H9 (cell line): Measurements from ENCODE around the gene ABLIM1. TPM values are rescaled to one million over a fixed set of nuclear protein-coding genes. Genes with fewer than 3 reads are reported as not detected.

Experiments used
- DNase-seq: peaks from one replicate; pipeline ENCODE4 v3.0.0-alpha.2; 2017
- H2AFZ ChIP-seq: one replicate; pipeline ENCODE4 v1.6.1; 2013; ENCODE audit warnings: mild to moderate bottlenecking, low read length, control low read depth, moderate library complexity
- H2AK5ac ChIP-seq: 2 replicates; pipeline ENCODE4 v1.6.1; 2013; ENCODE audit warnings: low read length, control low read depth, mixed read lengths; ENCODE audit not compliant: insufficient read length
- H2BK120ac ChIP-seq: one replicate; pipeline ENCODE4 v1.6.1; 2013; ENCODE audit warnings: low read depth, mild to moderate bottlenecking, low read length, control low read depth, inconsistent platforms; ENCODE audit not compliant: poor library complexity, severe bottlenecking
- H2BK12ac ChIP-seq: 2 replicates; pipeline ENCODE4 v1.6.1; 2013; ENCODE audit warnings: low read length, control low read depth, mixed read lengths, low read depth; ENCODE audit not compliant: insufficient read length
- H2BK15ac ChIP-seq: 2 replicates; pipeline ENCODE4 v1.6.1; 2013; ENCODE audit warnings: low read depth, low read length, control low read depth
- H2BK20ac ChIP-seq: one replicate; pipeline ENCODE4 v1.6.1; 2013; ENCODE audit warnings: low read depth, mild to moderate bottlenecking, low read length, control low read depth, inconsistent platforms; ENCODE audit not compliant: poor library complexity, severe bottlenecking
- H2BK5ac ChIP-seq: 2 replicates; pipeline ENCODE4 v1.6.1; 2013; ENCODE audit warnings: low read length, control low read depth, mixed read lengths; ENCODE audit not compliant: insufficient read length
- H3K14ac ChIP-seq: 2 replicates; pipeline ENCODE4 v1.6.1; 2013; ENCODE audit warnings: low read length, control low read depth; ENCODE audit not compliant: insufficient read depth
- H3K18ac ChIP-seq: 2 replicates; pipeline ENCODE4 v1.6.1; 2013; ENCODE audit warnings: low read depth, mild to moderate bottlenecking, mixed read lengths, low read length, control low read depth; ENCODE audit not compliant: insufficient read length
- H3K23ac ChIP-seq: 2 replicates; pipeline ENCODE4 v1.6.1; 2013; ENCODE audit warnings: low read length, control low read depth, mixed read lengths, low read depth; ENCODE audit not compliant: insufficient read length
- H3K23me2 ChIP-seq: 2 replicates; pipeline ENCODE4 v1.6.1; 2013; ENCODE audit warnings: low read depth, mild to moderate bottlenecking, mixed read lengths, low read length, control low read depth; ENCODE audit not compliant: insufficient read length, poor library complexity, severe bottlenecking
- H3K27ac ChIP-seq: 2 replicates; pipeline ENCODE4 v1.5.1; 2013; ENCODE audit warnings: low read length, control low read depth, mixed read lengths, low read depth; ENCODE audit not compliant: insufficient read length
- H3K27me3 ChIP-seq: 2 replicates; pipeline ENCODE4 v1.6.1; 2013; ENCODE audit warnings: low read length, control low read depth, inconsistent platforms; ENCODE audit not compliant: insufficient read depth
- H3K4ac ChIP-seq: 2 replicates; pipeline ENCODE4 v1.6.1; 2013; ENCODE audit warnings: low read depth, mild to moderate bottlenecking, control low read depth, inconsistent platforms, low read length, moderate library complexity
- H3K4me1 ChIP-seq: 2 replicates; pipeline ENCODE4 v1.6.1; 2013; ENCODE audit warnings: low read length, control low read depth, inconsistent platforms; ENCODE audit not compliant: insufficient read depth
- H3K4me2 ChIP-seq: 2 replicates; pipeline ENCODE4 v1.6.1; 2013; ENCODE audit warnings: low read length, control low read depth, mixed read lengths; ENCODE audit not compliant: insufficient read length, insufficient read depth
- H3K56ac ChIP-seq: 2 replicates; pipeline ENCODE4 v1.6.1; 2013; ENCODE audit warnings: low read depth, mild to moderate bottlenecking, mixed read lengths, low read length, control low read depth; ENCODE audit not compliant: insufficient read length
- H3K79me1 ChIP-seq: 2 replicates; pipeline ENCODE4 v1.6.1; 2013; ENCODE audit warnings: low read depth, mild to moderate bottlenecking, moderate library complexity, low read length, control low read depth, inconsistent platforms; ENCODE audit not compliant: insufficient read depth, poor library complexity, severe bottlenecking
- H3K79me2 ChIP-seq: 2 replicates; pipeline ENCODE4 v1.6.1; 2013; ENCODE audit warnings: low read length, control low read depth, inconsistent platforms; ENCODE audit not compliant: insufficient read depth
- H3K9ac ChIP-seq: 2 replicates; pipeline ENCODE4 v1.6.1; 2013; ENCODE audit warnings: low read length, control low read depth, mixed read lengths; ENCODE audit not compliant: insufficient read length; ENCODE audit errors: extremely low read depth
- H3K9me3 ChIP-seq: one replicate; pipeline ENCODE4 v1.6.1; 2013; ENCODE audit warnings: low read depth, low read length, inconsistent platforms; ENCODE audit not compliant: control insufficient read depth
- H3T11ph ChIP-seq: one replicate; pipeline ENCODE4 v1.6.1; 2013; ENCODE audit warnings: mild to moderate bottlenecking, low read length, control low read depth, inconsistent platforms
- H4K20me1 ChIP-seq: one replicate; pipeline ENCODE4 v1.6.1; 2013; ENCODE audit not compliant: control insufficient read depth, insufficient read length, insufficient read depth
- H4K5ac ChIP-seq: 2 replicates; pipeline ENCODE4 v1.6.1; 2013; ENCODE audit warnings: low read depth, mild to moderate bottlenecking, mixed read lengths, low read length, control low read depth; ENCODE audit not compliant: insufficient read length
- H4K8ac ChIP-seq: replicated peaks from 2 replicates; pipeline ENCODE4 v1.6.1; 2013; ENCODE audit warnings: low read length, control low read depth, mixed read lengths, low read depth; ENCODE audit not compliant: insufficient read length
- H4K91ac ChIP-seq: 2 replicates; pipeline ENCODE4 v1.6.1; 2013; ENCODE audit warnings: low read depth, mild to moderate bottlenecking, moderate library complexity, mixed read lengths, low read length, control low read depth; ENCODE audit not compliant: insufficient read length
- H3K27ac Mint-ChIP-seq, 3 experiments: 2 replicates in 2 of 3; 3 replicates in 1 of 3; pipeline ENCODE4 v1.8.0; 2020 to 2021; ENCODE audit warnings: mixed read lengths in 3 of 3, mild to moderate bottlenecking in 1 of 3, moderate library complexity in 1 of 3
- H3K27me3 Mint-ChIP-seq: 2 replicates; pipeline ENCODE4 v1.8.0; 2021; ENCODE audit warnings: low read depth, mild to moderate bottlenecking, moderate library complexity, mixed read lengths
- H3K36me3 Mint-ChIP-seq, 3 experiments: 2 replicates in 2 of 3; 3 replicates in 1 of 3; pipeline ENCODE4 v1.8.0; 2020 to 2021; ENCODE audit warnings: low read depth in 3 of 3, mixed read lengths in 3 of 3; ENCODE audit not compliant: insufficient read depth in 1 of 3
- H3K4me1 Mint-ChIP-seq, 2 experiments: 2 replicates each; pipeline ENCODE4 v1.8.0; 2020; ENCODE audit warnings: mixed read lengths in 2 of 2
- H3K4me3 Mint-ChIP-seq, 2 experiments: 2 replicates in 1 of 2; 3 replicates in 1 of 2; pipeline ENCODE4 v1.8.0; 2020 to 2021; ENCODE audit warnings: mild to moderate bottlenecking in 2 of 2, mixed read lengths in 2 of 2, moderate library complexity in 1 of 2
- H3K9me3 Mint-ChIP-seq, 2 experiments: 2 replicates in 1 of 2; 3 replicates in 1 of 2; pipeline ENCODE4 v1.8.0; 2020; ENCODE audit warnings: mild to moderate bottlenecking in 2 of 2, mixed read lengths in 2 of 2, moderate library complexity in 1 of 2
- CTCF ChIP-seq: fragments of 200-600 bp; sonication (generic); conservative IDR thresholded peaks from 3 replicates; pipeline ENCODE4 v1.8.0; 2021; ENCODE audit warnings: antibody characterized with exemption, mild to moderate bottlenecking
- WGBS: extraction: QIAGEN DNeasy Blood & Tissue Kit; methylation state at CpG from one replicate; pipeline ENCODE4 v1.1.7; 2013; ENCODE audit warnings: missing lambda C conversion rate, low lambda C conversion rate, mixed read lengths; ENCODE audit not compliant: insufficient read length; ENCODE audit errors: extremely low coverage; 5-methylcytosine and 5-hydroxymethylcytosine counted together
- total RNA-seq: library from RNA; stranded (reverse); gene quantifications from 2 replicates; pipeline ENCODE4 v1.2.1, GENCODE V29; 2021

ABLIM1 gene
- total RNA-seq, 1 experiment from 2014 or later = 32.1 TPM

GRCh38 chr10:114616103-114616502, 42.0 kb downstream of the ABLIM1 start:
- Histone ChIP-seq H3K4me1 (no peaks in the 10 kb centered on the region), H2AFZ (no peak overlapping the region), H3K9me3 (no peaks in the 10 kb centered on the region), H3K56ac (no peak overlapping the region), H4K20me1 (no peaks in the 10 kb centered on the region), H3K27ac (no peak overlapping the region), H2BK20ac (no peak overlapping the region), H3K4me2 (no peak overlapping the region), H3K23ac (no peak overlapping the region), H3K79me2 (no peaks in the 10 kb centered on the region), H3K18ac (no peak overlapping the region), H2BK120ac (no peak overlapping the region), H2BK5ac (no peak overlapping the region), H4K91ac (no peak overlapping the region), H3K23me2 (no peaks in the 10 kb centered on the region), H3K79me1 (no peaks in the 10 kb centered on the region), H2BK15ac (no peak overlapping the region), H3K9ac (no peak overlapping the region), H3K27me3 (no peaks in the 10 kb centered on the region), H2AK5ac (no peak overlapping the region), H4K8ac (no peak overlapping the region), H3K14ac (no peak overlapping the region), H4K5ac (no peak overlapping the region), H3K4ac (no peak overlapping the region), H2BK12ac (no peak overlapping the region), H3T11ph (no peak overlapping the region)
- Mint-ChIP-seq H3K27me3 (no peaks in the 10 kb centered on the region; the same call in 1 of the 2 replicates), H3K4me1 (peaks cover 6 to 22% of the 10 kb centered on the region in 2 experiments; a peak in 2 of 4 replicates), H3K9me3 (no peaks in the 10 kb centered on the region), H3K4me3 (no peak overlapping the region), H3K27ac (no peak overlapping the region), H3K36me3 (no peaks in the 10 kb centered on the region)
- no peak for TF ChIP-seq CTCF
- DNase-seq = no peak
- WGBS = no CpG with 5 or more reads among the region's 1 CpG
